ENCODE results near the gene LAMP5.

- no peak for TF ChIP-seq POLR2A (IDR thresholded peaks at IDR 0.05; ENCODE audit: low read length)
- no peak for TF ChIP-seq GATA1 (IDR thresholded peaks at IDR 0.05; ENCODE audit: low read depth, low read length)
These were observed 23.8 kb upstream of the LAMP5 start for GRCh38 chr20:9490631-9491030.

Data from erythroblast (primary cell).